GM18907 (cell line): ENCODE data around the gene ABHD16B.
"Not testable (repeated sequence)": the region's sequence is repeated elsewhere in the genome, so short reads cannot be mapped to it uniquely, and the experiment has no call there.

ENCODE experiments used
- ATAC-seq: cut with Tn5 transposase; IDR thresholded peaks from one replicate; pipeline ENCODE4 v1.9.1; 2021; ENCODE audit warnings: mild to moderate bottlenecking, moderate library complexity; ENCODE audit not compliant: unreplicated experiment

Gene ABHD16B

DNA sequence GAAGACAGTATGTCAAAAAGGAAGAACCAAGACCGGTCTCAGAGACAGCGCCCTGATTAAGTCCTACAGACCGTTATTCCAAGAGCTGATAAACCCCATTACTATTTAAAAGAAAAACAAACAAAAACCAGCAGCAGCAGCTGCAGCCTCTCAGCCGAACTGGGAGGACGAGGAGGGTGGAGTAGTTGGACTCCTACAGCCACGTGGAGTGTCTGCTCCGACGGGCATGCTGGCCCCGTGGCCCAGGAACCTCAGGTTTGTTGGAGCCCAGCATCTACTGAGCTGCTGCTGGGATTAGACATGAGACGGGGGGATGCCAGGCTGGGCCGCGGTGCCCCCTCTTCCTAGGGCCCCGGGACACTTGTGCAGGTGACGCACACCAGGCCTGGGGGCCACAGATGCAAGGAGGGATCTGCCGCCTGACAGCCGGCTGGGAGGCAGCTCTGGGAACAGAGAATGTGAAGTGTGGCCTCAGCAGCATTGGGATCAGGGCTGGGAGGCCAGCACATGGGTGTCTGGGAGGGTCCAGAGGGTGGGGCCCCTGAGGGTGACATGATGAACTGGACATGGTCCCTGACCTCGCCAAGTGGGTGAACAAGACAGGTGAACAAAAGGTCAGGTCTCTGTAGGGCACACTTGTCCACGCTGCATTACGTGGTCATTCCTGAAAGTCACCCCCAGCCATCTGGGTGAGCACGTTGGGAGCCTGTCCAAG is 27.4 kb upstream of the ABHD16B start:
- ATAC-seq: no peak

- ATAC-seq: no peak
These were observed 26.8 kb upstream of the ABHD16B start for GRCh38 chr20:63834491-63834880.

DNA sequence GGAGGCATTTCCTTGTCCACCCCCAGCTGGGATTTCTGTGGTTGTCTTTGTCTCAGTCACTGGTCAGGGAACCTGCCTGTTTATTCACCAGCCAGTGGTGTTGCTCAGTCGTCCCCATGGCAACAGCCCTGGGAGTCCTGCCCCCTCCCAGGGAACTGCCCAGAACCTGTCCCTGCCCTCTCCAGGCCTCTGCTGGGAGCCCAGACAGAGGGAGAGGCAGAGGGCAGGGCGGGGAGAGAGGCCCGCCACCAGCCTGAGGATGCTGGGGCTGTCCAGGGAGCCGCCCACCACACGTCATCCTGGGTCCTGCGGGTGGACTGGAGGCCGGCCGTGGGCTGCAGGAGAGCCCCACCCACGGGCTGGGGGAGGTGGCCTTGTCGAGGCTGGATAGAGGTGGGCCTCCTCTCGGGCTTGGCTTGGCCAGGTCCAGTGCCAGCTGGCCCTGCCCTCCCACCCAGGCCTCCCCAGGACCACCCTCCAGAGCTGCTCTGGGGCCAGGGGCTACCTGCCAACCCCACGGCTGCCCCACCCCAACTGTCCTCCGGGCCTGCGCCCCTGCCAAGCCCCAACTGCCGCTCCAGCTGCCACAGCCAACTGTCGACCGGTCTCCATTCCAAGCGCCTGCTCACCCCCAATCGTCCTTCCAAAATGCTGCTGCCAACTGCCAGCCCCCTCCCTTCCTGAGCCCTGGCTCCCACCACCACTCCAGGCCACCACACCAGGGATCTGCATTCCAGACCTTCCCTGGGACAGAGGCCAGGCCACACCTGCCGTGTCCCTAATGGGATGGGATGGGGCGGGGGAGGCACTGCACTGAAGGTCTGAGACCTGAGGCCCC is 26.1 kb upstream of the ABHD16B start:
- ATAC-seq: no peak

DNA sequence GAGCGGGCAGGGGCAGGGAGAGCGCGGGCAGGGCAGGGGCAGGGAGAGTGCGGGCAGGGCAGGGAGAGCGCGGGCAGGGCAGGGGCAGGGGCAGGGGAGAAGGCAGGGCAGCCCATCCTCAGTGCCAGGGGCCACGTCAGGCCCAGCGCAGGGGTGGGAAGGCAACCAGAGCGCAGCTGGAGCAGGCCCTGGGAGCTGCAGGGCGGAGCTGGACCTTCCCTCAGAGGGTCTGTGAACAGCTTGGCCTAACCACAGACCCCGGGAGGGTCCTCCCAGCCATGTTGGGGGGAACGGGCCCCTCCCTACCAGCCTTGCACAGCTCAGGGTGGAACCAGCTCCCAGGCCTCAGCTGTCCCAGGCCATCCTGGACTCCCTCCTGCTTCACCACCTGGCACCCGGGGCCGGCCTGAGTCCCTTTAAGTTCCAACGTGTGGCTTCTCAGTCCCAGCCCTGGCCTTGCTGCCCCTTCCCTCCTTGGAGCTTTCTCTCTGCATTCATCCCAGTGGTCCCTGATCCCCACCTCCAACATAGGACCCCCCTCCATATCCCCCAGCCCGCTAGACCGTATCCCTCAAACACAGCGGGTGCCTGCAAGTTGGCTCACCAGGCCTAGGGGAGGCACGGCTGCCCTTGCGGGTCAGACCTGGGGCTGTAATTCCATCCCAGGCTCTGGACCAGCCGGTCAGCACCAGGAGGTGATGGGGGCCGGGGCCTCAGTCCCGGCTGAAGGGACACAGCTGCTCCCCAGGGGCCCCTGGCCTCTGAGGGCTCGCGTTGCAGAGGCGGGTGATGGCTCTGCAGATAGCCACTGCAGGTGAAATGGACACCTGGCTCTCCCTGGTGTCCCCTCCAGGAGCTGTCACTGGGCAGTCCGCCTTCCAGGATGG is 24.6 kb upstream of the ABHD16B start:
- no peak for ATAC-seq

DNA sequence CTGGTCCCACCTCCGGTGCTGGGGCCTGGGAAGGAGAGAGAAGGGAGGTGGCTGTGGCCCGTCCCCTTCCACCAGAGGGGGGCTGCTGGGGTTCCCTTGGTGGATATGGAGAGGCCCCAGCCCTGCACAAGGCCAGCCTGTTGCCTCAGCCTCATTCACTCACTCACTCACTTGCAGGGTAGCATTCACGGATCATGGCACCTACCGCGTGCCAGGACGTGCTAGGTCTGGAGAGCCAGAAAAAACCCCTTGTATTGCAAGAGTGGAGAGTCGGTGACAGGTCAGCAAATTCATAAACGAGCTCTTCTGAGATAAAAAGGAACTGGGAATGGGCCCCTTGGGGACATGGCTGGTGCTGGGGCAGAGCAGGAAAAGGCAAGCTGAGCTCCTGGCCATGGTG is 23.8 kb upstream of the ABHD16B start:
- no peak for ATAC-seq

- ATAC-seq: no peak
These were observed 21.7 kb upstream of the ABHD16B start for GRCh38 chr20:63839620-63840019.

DNA sequence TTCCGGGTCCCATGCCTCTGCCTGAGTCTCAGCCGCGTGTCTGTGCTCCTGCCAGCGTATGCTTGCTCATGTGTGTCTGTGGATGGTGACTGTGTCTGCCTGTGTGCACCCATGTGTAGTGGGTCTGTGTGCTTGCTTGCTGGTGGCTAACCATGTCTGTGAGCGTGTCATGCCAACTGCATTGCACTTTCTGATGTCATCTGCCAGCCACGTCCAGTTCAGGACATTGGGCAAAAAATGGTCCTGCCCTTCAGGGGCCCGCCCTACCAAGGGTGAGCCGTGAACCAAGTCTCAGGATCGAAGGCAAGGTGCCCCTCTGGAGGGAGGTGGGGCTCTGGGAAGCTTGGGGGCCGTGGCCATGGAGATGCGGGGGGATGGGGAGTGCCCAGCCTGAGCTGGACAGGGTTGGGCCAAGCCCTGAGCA is 20.9 kb upstream of the ABHD16B start:
- ATAC-seq: no peak

GRCh38 chr20:63842258-63842657 is 19.0 kb upstream of the ABHD16B start:
- no peak for ATAC-seq

DNA sequence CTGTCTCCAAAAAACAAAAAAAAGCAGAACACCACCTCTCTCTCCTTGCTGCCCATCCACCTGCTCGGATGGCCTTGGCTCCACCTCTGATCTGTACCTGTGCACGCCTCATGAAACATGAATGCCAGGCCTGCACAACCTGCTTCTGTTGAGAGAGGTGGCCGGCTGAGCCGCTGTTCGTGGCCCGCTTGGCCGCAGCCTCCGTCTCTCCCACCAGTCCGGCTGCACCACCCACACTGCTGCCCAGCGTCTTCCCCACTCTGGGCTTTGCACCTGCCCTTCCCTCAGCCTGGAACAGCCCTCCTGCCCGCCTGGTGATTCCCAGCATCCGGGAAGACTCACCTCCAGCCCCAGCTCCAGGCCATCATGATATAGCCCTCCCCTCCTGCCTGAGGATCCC is 18.1 kb upstream of the ABHD16B start:
- no peak for ATAC-seq

GRCh38 chr20:63843778-63844177 is 17.5 kb upstream of the ABHD16B start:
- no peak for ATAC-seq

DNA sequence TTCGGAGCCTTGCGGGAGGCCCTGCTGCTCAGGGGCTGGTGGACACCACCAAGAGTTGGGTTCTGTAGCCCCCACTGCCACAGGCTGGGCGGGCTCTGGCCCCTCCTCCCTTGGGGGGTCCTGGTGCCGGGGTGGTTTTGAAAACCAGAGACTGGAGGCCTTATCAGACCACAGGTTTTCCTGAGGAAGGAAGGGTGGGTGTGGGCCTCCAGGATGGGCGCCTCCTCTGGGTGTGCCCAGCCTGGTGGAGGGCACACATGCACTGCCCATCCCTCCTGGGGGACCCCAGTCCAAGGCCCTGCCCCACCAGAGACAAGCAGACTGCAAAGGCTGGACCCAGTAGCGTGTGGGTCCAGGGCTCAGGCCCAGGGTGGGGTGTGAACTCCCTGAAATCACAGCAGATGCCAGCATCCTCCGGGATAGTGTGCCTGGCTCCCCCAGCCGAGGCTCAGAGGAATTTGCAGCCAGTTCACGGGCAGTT is 16.7 kb upstream of the ABHD16B start:
- no peak for ATAC-seq

DNA sequence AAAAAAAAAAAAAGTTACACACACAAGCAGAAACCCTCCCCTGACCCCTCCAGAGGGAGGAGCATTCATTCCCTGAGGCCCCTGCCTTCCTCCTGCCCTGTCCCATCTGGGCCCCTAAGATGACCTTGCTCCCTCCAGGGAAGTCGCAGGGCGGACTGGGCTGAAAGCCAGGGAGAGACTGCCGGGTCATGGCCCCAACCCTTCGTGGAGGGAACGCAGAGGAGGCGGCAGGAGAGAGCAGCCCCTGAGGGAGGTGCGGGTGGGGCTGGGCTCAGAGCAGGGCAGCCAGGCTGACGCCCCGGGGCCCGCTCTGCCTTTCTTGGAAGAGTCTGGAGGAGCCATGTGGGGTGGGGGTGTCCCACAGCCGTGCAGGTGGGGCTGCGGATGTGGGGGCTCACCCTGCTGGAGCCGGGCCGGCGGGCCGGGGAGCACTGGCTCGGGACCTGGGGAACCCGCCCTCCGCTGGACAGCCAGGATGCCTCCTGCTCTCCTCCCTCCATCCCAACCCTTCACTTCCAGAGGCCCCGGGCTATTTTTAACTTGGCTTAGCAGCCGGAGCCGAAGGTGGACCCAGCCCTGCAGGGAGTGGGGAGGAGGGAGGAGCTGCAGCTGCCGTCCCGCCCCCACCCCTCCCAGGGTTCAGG is 15.0 kb upstream of the ABHD16B start:
- no peak for ATAC-seq

- ATAC-seq: no peak
These were observed 14.4 kb upstream of the ABHD16B start for GRCh38 chr20:63846888-63847236.

DNA sequence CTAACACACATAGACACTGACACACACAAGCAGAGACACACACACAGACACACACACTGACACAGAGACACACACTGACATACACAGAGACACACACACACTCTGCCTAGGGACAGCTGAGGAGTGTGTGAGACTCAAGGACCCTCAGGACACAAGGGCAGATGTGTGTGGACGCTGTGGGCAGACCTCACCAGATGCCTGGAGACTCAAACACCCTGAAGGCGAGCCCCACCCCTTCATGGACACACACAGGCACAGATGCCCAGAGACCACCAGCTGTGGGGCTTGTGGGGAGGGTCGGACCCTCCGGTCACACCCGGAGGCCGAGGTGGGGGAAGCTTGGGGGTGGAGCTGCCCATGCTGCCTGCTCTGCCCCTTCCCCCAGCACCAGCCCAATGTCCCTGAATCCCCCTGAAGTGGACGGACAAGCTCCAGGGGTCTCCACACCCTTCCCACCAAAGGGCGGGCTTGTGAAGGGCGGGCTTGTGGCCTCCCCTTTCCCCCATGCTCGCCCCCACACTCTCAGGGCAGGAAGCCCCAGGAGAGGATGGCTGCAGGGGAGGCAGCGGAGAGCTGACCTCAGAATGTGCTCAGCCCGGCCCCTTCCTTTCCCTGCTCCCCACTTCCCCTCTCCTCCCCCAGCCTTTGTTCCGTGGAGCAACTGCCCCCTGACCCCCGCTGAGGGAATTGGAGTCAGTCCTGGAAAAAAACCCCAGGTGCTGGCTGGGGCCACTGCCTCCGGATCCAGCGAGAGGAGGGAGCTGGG is 13.9 kb upstream of the ABHD16B start:
- no peak for ATAC-seq

DNA sequence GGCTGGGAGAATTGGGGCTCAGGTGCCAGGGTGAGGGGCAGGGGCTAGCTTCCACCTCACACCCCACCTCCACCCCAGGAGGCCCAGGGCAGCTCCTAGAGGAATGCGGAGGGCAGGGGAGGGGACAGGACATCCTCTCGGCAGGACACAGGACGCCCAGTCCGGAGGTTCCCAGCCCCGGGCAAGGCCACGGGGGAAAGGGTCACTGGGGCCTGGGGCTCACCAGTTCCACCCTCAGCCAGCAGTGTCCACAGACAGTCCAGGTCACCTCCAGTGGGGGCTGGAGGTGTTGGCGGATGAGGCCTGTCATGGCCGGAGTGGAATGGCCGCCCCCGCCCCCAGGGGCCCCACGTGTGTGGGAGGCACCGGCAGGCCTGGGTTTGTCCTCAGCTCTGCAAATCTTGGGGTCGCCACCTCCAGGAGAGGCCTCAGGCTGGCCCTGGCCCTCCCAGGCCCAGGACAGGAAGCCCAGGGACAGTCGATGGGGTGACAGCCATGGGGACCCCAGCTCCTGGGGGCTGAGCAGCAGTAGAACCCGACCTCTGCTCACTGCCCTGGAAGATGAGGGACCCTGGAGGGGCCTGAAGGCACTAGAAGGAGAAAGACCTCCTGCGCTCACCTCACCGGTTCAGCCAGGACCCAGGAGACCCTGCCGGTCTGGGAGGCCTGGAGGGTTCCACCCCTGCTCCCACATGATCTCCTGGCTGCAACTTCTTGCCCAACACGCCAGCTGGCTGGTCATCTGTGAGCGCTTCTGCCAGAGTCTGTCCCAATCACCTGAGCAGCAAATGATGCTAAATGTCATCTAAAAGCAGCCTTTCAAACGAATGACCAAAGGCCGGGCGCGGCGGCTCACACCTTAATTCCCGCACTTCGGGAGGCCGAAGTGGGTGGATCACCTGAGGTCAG is 13.0 kb upstream of the ABHD16B start:
- no peak for ATAC-seq

GRCh38 chr20:63850689-63851547 is 10.4 kb upstream of the ABHD16B start:
- peak; percentile 70 for ATAC-seq

- not testable (repeated sequence) for ATAC-seq
These were observed 9.8 kb upstream of the ABHD16B start for GRCh38 chr20:63851548-63851943.

GRCh38 chr20:63853733-63854068 is 7.6 kb upstream of the ABHD16B start:
- not testable (repeated sequence) for ATAC-seq
